Measurements from ENCODE around the gene ZBTB2.

- TF ChIP-seq POLR2A (IDR thresholded peaks at IDR 0.05; ENCODE audit: low read length) (no peak), GATA1 (IDR thresholded peaks at IDR 0.05; ENCODE audit: low read depth, low read length) (no peak)
These were observed 10.9 kb upstream of the ZBTB2 start for GRCh38 chr6:151402228-151402627.
